MM.1S (cell line): Measurements from ENCODE around the gene SPEF1.

Experiments
- DNase-seq: peaks from one replicate; pipeline ENCODE4 v3.0.0-alpha.2; 2015
- H2AFZ ChIP-seq: fragments of 300-600 bp; sonication (generic); 2 replicates; pipeline ENCODE4 v1.6.0; 2016; ENCODE audit warnings: antibody characterized with exemption, low read length
- H3F3A ChIP-seq: fragments of 300-600 bp; sonication (generic); 2 replicates; pipeline ENCODE4 v1.6.1; 2016; ENCODE audit warnings: mild to moderate bottlenecking, antibody characterized with exemption, low read length, moderate library complexity, mixed read lengths; ENCODE audit not compliant: insufficient read depth
- H3K27ac ChIP-seq: fragments of 300-600 bp; sonication (generic); 2 replicates; pipeline ENCODE4 v1.5.1; 2016; ENCODE audit warnings: mild to moderate bottlenecking, low read length
- H3K27me3 ChIP-seq: fragments of 300-600 bp; sonication (generic); replicated peaks from 2 replicates; pipeline ENCODE4 v1.6.0; 2016; ENCODE audit warnings: low read length; ENCODE audit not compliant: insufficient read depth
- H3K36me3 ChIP-seq: fragments of 300-600 bp; sonication (generic); replicated peaks from 2 replicates; pipeline ENCODE4 v1.6.1; 2016; ENCODE audit warnings: mild to moderate bottlenecking, low read length, mixed read lengths; ENCODE audit not compliant: insufficient read depth
- H3K4me1 ChIP-seq: fragments of 300-600 bp; sonication (generic); 2 replicates; pipeline ENCODE4 v1.6.1; 2016; ENCODE audit warnings: low read length, mixed read lengths
- H3K4me2 ChIP-seq: fragments of 300-600 bp; sonication (generic); 2 replicates; pipeline ENCODE4 v1.6.0; 2016; ENCODE audit warnings: low read depth, low read length
- H3K4me3 ChIP-seq: fragments of 300-600 bp; sonication (generic); 2 replicates; pipeline ENCODE4 v1.5.1; 2016; ENCODE audit warnings: low read length, mixed read lengths
- H3K79me2 ChIP-seq: fragments of 300-600 bp; sonication (generic); 2 replicates; pipeline ENCODE4 v1.6.1; 2016; ENCODE audit warnings: mixed run types, low read length, mixed read lengths
- H3K9ac ChIP-seq: fragments of 300-600 bp; sonication (generic); 2 replicates; pipeline ENCODE4 v1.6.1; 2016; ENCODE audit warnings: low read length, mixed read lengths
- H3K9me2 ChIP-seq: fragments of 300-600 bp; sonication (generic); replicated peaks from 2 replicates; pipeline ENCODE4 v1.6.1; 2016; ENCODE audit warnings: mild to moderate bottlenecking, low read length, mixed read lengths; ENCODE audit not compliant: insufficient read depth
- H3K9me3 ChIP-seq: fragments of 300-600 bp; sonication (generic); replicated peaks from 2 replicates; pipeline ENCODE4 v1.6.1; 2016; ENCODE audit warnings: mild to moderate bottlenecking, low read length, mixed read lengths; ENCODE audit not compliant: insufficient read depth
- H4K20me1 ChIP-seq: fragments of 300-600 bp; sonication (generic); 2 replicates; pipeline ENCODE4 v1.6.1; 2016; ENCODE audit warnings: mild to moderate bottlenecking, low read length, moderate library complexity, mixed read lengths; ENCODE audit not compliant: insufficient read depth
- EZH2 ChIP-seq: fragments of 300-600 bp; sonication (generic); optimal IDR thresholded peaks from 2 replicates; pipeline ENCODE3; 2017; ENCODE audit warnings: low read depth, mild to moderate bottlenecking, antibody characterized with exemption, low read length, mixed read lengths
- EZH2phosphoT487 ChIP-seq: fragments of 300-600 bp; sonication (generic); IDR thresholded peaks from 2 replicates; pipeline ENCODE4 v1.6.1; 2018; ENCODE audit warnings: antibody characterized with exemption, low read length
- TF ChIP-seq, protein P1 (sequence below): fragments of 300-600 bp; sonication (generic); IDR thresholded peaks from 2 replicates; pipeline ENCODE4 v1.5.1; 2016; ENCODE audit warnings: antibody characterized with exemption, low read length, mixed read lengths

Gene SPEF1

DNA sequence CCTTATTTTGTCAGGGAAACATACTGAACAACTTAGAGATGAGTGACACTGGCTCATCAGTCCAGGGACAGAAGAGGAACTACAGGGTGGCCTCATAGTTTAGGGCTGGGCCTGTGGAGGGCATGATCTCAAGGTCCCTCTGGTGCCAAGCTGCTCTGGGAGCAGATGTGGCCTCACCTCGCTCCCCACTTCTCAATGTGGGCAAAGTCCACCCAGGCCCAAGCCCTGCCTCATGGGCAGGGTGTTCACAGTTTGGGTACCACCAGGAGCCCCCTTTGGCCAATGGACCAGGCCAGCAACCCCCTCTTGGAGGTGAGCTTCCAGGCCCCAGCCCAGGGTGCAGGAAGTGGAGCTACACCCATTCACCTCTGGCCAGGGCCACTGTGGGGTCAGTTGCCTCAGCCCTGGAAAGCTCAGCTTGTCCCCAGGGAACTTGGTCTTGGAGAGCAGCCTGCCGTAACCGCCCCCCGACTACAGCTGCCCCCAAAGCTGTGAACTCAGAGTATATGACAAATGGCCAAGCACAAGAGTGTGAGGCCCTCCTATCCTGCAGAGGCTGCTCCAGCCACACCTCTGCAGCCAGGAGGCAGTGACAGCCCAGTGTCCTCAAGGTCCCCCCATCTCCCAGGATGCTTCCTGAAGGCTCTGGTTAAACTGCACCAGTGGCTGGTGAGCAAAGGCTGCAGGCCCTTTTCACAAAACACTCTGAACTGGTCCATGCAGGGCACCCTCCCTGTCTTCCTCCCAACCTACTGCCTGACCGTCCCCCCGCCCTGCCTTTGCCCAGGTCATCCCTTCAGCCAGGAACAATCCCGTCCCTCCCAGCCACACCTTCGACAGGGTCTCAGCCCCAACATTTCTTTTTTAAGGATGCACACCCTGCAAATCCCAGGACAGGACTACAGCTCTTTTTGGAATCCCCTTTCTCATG, 17.3 kb downstream of the SPEF1 start:
- Histone ChIP-seq H3K9me3 (no peaks in the 10 kb centered on the region), H3K4me1 (peaks cover 12% of the 10 kb centered on the region), H3K4me3 (no peak overlapping the region), H3K4me2 (no peak overlapping the region), H3K9me2 (no peaks in the 10 kb centered on the region), H3K27ac (no peak overlapping the region), H4K20me1 (no peaks in the 10 kb centered on the region), H2AFZ (no peak overlapping the region), H3K79me2 (peaks cover 18% of the 10 kb centered on the region), H3K9ac (no peak overlapping the region), H3K36me3 (no peaks in the 10 kb centered on the region), H3F3A (peaks cover 9% of the 10 kb centered on the region), H3K27me3 (no peaks in the 10 kb centered on the region)
- DNase-seq, result no peak
- TF ChIP-seq EZH2 (no peak), EZH2phosphoT487 (no peak)
- TF ChIP-seq, protein P1, sequence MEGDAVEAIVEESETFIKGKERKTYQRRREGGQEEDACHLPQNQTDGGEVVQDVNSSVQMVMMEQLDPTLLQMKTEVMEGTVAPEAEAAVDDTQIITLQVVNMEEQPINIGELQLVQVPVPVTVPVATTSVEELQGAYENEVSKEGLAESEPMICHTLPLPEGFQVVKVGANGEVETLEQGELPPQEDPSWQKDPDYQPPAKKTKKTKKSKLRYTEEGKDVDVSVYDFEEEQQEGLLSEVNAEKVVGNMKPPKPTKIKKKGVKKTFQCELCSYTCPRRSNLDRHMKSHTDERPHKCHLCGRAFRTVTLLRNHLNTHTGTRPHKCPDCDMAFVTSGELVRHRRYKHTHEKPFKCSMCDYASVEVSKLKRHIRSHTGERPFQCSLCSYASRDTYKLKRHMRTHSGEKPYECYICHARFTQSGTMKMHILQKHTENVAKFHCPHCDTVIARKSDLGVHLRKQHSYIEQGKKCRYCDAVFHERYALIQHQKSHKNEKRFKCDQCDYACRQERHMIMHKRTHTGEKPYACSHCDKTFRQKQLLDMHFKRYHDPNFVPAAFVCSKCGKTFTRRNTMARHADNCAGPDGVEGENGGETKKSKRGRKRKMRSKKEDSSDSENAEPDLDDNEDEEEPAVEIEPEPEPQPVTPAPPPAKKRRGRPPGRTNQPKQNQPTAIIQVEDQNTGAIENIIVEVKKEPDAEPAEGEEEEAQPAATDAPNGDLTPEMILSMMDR, result no peak

- no peak overlapping the region for H3K27ac ChIP-seq
- H3K79me2 ChIP-seq, result 0 out of 2 replicates have a peak, but pooled peaks cover 2% of the 10 kb centered on the region
- no peaks in the 10 kb centered on the region for H4K20me1 ChIP-seq
- H3K4me2 ChIP-seq, result no peak overlapping the region
- H3K4me3 ChIP-seq, result no peak overlapping the region
- no peak overlapping the region for H3K9ac ChIP-seq
- H3K9me3 ChIP-seq, result no peaks in the 10 kb centered on the region
- TF ChIP-seq, protein P1, result no peak
- TF ChIP-seq EZH2phosphoT487, result no peak
- DNase-seq, result no peak
- H3K4me1 ChIP-seq, result no peaks in the 10 kb centered on the region
- H2AFZ ChIP-seq, result no peak overlapping the region
- no peaks in the 10 kb centered on the region for H3F3A ChIP-seq
- H3K27me3 ChIP-seq, result no peaks in the 10 kb centered on the region
- no peaks in the 10 kb centered on the region for H3K9me2 ChIP-seq
- no peaks in the 10 kb centered on the region for H3K36me3 ChIP-seq
Observed at GRCh38 chr20:3760655-3761348, 20.4 kb downstream of the SPEF1 start.

GRCh38 chr20:3759884-3760283, 21.4 kb downstream of the SPEF1 start:
- Histone ChIP-seq H4K20me1 (no peaks in the 10 kb centered on the region), H3K27ac (no peak overlapping the region)

More at GRCh38 chr20:3759884-3760283, 21.4 kb downstream of the SPEF1 start:
- TF ChIP-seq, protein P1, result no peak
- no peak for TF ChIP-seq EZH2phosphoT487
- TF ChIP-seq EZH2, result no peak
- H3K9me3 ChIP-seq, result no peaks in the 10 kb centered on the region
- H3K4me1 ChIP-seq, result no peaks in the 10 kb centered on the region
- no peak for DNase-seq
- no peak overlapping the region for H2AFZ ChIP-seq
- H3F3A ChIP-seq, result no peaks in the 10 kb centered on the region
- H3K79me2 ChIP-seq, result no peaks in the 10 kb centered on the region
- no peak overlapping the region for H3K9ac ChIP-seq
- no peaks in the 10 kb centered on the region for H3K9me2 ChIP-seq
- no peak overlapping the region for H3K4me2 ChIP-seq
- no peaks in the 10 kb centered on the region for H3K36me3 ChIP-seq
- no peaks in the 10 kb centered on the region for H3K27me3 ChIP-seq
- no peak overlapping the region for H3K4me3 ChIP-seq
